K562 (cell line): ENCODE results near the gene PRSS57. TPM values are rescaled to one million over a fixed set of nuclear protein-coding genes. Genes with fewer than 3 reads are reported as not detected.

Experiments used
- ATAC-seq: fragments of 200-7000 bp; cut with Tn5 transposase; 3 replicates; pipeline ENCODE4 v1.9.1; 2020; ENCODE audit warnings: moderate library complexity
- BruUV-seq: library from RNA; stranded (reverse); fragments of 400-500 nt; replicated peaks from 2 replicates; lab custom pipeline; 2021; lab: Mats Ljungman, UMichigan
- CTCF ChIA-PET: fragments of 300-600 bp; formaldehyde crosslinking; extraction: SDS; loops from one replicate; lab custom pipeline; 2021; ENCODE audit warnings: low intra/inter-chr PET ratio; lab: Yijun Ruan, JAX
- POLR2A ChIA-PET: fragments of 300-600, 350-650 bp; sonication (Branson Sonifier 250); formaldehyde crosslinking; extraction: SDS; loops from one replicate; lab custom pipeline; 2021; ENCODE audit warnings: antibody characterized with exemption, inconsistent platforms; lab: Yijun Ruan, JAX
- DNase-seq, 4 experiments: peaks; one replicate each; pipeline versions ENCODE4 v3.0.0 to v3.0.0-alpha.2; 2011 to 2018; ENCODE audit warnings: low spot score in 3 of 4, mixed read lengths in 3 of 4; ENCODE audit errors: extremely low read depth in 1 of 4
- FAIRE-seq: peaks from 2 replicates; lab custom pipeline; 2011; peaks lifted over from hg19 to GRCh38; lab: Jason Lieb, UNC
- H2AFZ ChIP-seq: 2 replicates; pipeline ENCODE4 v1.6.0; 2011; ENCODE audit warnings: low read depth, low read length, control low read depth, inconsistent platforms
- H3K27ac ChIP-seq: fragments of 200-600 bp; 3 replicates; pipeline ENCODE4 v1.8.0; 2011; ENCODE audit warnings: low read depth, mild to moderate bottlenecking, control low read depth, inconsistent platforms, low read length, moderate library complexity, mixed read lengths; ENCODE audit errors: extremely low read depth
- H3K27me3 ChIP-seq, 2 experiments: fragments of 300-600 bp in 1 of 2; 2 replicates in 1 of 2; 3 replicates in 1 of 2; pipeline versions ENCODE4 v1.6.0 to v1.8.0; 2011; ENCODE audit warnings: inconsistent platforms in 2 of 2, low read length in 2 of 2, mild to moderate bottlenecking in 1 of 2, mixed read lengths in 1 of 2, moderate library complexity in 1 of 2; ENCODE audit not compliant: control insufficient read depth in 2 of 2, insufficient read depth in 2 of 2
- H3K36me3 ChIP-seq: fragments of 300-600 bp; 3 replicates; pipeline ENCODE4 v1.8.0; 2011; ENCODE audit warnings: mild to moderate bottlenecking, low read length, inconsistent platforms; ENCODE audit not compliant: control insufficient read depth, insufficient read depth
- H3K4me1 ChIP-seq, 2 experiments: fragments of 200-600 bp in 1 of 2; replicated peaks in 1 of 2; 2 replicates in 1 of 2; 3 replicates in 1 of 2; pipeline versions ENCODE4 v1.5.1 to v1.8.0; 2011; ENCODE audit warnings: inconsistent platforms in 2 of 2, low read length in 2 of 2, mild to moderate bottlenecking in 1 of 2, mixed read lengths in 1 of 2, moderate library complexity in 1 of 2; ENCODE audit not compliant: control insufficient read depth in 2 of 2, insufficient read depth in 2 of 2
- H3K4me2 ChIP-seq: 2 replicates; pipeline ENCODE4 v1.6.1; 2011; ENCODE audit warnings: low read length, control low read depth, inconsistent platforms, mixed read lengths; ENCODE audit not compliant: insufficient read depth
- H3K4me3 ChIP-seq: fragments of 200-600 bp; sonication (generic), shearing (Covaris generic); 2 replicates; pipeline ENCODE4 v1.5.1; 2016; ENCODE audit warnings: control low read depth, inconsistent platforms
- H3K79me2 ChIP-seq: fragments of 200-600 bp; 3 replicates; pipeline ENCODE4 v1.8.0; 2011; ENCODE audit warnings: low read length, inconsistent platforms; ENCODE audit not compliant: control insufficient read depth, insufficient read depth
- H3K9ac ChIP-seq, 2 experiments: 2 replicates each; pipeline versions ENCODE4 v1.6.0 to v1.6.1; 2011; ENCODE audit warnings: low read depth in 2 of 2, low read length in 2 of 2, control low read depth in 1 of 2, inconsistent platforms in 1 of 2, mild to moderate bottlenecking in 1 of 2, mixed read lengths in 1 of 2; ENCODE audit not compliant: insufficient read depth in 1 of 2
- H3K9me1 ChIP-seq: one replicate; pipeline ENCODE4 v1.6.0; 2011; ENCODE audit warnings: inconsistent platforms, mild to moderate bottlenecking, low read length, moderate library complexity; ENCODE audit not compliant: control insufficient read depth, insufficient read depth
- H3K9me3 ChIP-seq: replicated peaks from 2 replicates; pipeline ENCODE4 v1.5.1; 2011; ENCODE audit warnings: low read depth, low read length, inconsistent platforms; ENCODE audit not compliant: control insufficient read depth, insufficient read depth
- H4K20me1 ChIP-seq: replicated peaks from 2 replicates; pipeline ENCODE4 v1.6.1; 2011; ENCODE audit warnings: low read length, inconsistent platforms, mixed read lengths; ENCODE audit not compliant: control insufficient read depth, insufficient read depth
- ELF1 ChIP-seq: fragments of 200-800 bp; sonication (Bioruptor generic); IDR thresholded peaks from 2 replicates; pipeline ENCODE4 v1.6.1; 2016; ENCODE audit warnings: missing genetic modification characterization, missing compliant biosample characterization
- PML ChIP-seq: IDR thresholded peaks from 2 replicates; pipeline ENCODE4 v1.6.1; 2012; ENCODE audit warnings: low read length, inconsistent platforms
- WGBS: fragments of 100-300 bp; shearing (Covaris generic); methylation state at CpG from one replicate; pipeline ENCODE4 v1.1.6; 2016; ENCODE audit warnings: low coverage, mixed read lengths; ENCODE audit not compliant: insufficient coverage; ENCODE audit errors: missing lambda C conversion rate; 5-methylcytosine and 5-hydroxymethylcytosine counted together
- in situ Hi-C: fragments of 300-500 bp; cut with MboI; formaldehyde crosslinking; loops from 4 replicates; pipeline ENCODE4 v1.15.0; 2018; ENCODE audit warnings: inconsistent platforms, mixed read lengths
- intact Hi-C: fragments of 100-400 bp; cut with micrococcal nuclease; formaldehyde crosslinking; loops from 2 replicates; pipeline ENCODE4 v1.14.2; 2022
- polyA plus RNA-seq, 8 experiments: library from polyadenylated mRNA; depleted of rRNA in 4 of 8; stranded (reverse) in 5 of 8; unstranded in 3 of 8; fragments of >200 nt; fragmentation: Nextera tagmentation in 2 of 8; fragmentation: Illumina TruSeq in 1 of 8; extraction: Ambion mirVana in 2 of 8; extraction: Trizol in 1 of 8; gene quantifications; 2 replicates each; pipeline versions ENCODE4 v1.2.1 to v1.2.3, GENCODE V29; 2011 to 2014; ENCODE audit warnings: inconsistent platforms in 1 of 8, missing spikeins in 1 of 8
- total RNA-seq, 7 experiments: library from RNA; depleted of rRNA in 6 of 7; stranded (reverse); fragments of >200 nt in 6 of 7; fragmentation: Illumina TruSeq in 2 of 7; extraction: Trizol in 2 of 7; gene quantifications; 2 replicates each; pipeline versions ENCODE4 v1.2.1 to v1.2.3, GENCODE V29; 2011 to 2021; ENCODE audit warnings: low replicate concordance in 1 of 7
- TF ChIP-seq, protein P1 (sequence below): sonication (generic); formaldehyde crosslinking; IDR thresholded peaks from 2 replicates; pipeline ENCODE4 v1.8.1; 2023; ENCODE audit warnings: mild to moderate bottlenecking, missing genetic modification reagents

PRSS57 gene
- total and polyA plus RNA-seq, 9 of the 15 experiments (the other 6 are each of a cell fraction or from before 2014, with no cell fraction given), result 0.06 to 2.5 (median 1.3) TPM; not detected in 3

- Histone ChIP-seq H3K9me3 (no peaks in the 10 kb centered on the region), H3K79me2 (no peaks in the 10 kb centered on the region), H3K4me1 (peaks cover 0 to 66% of the 10 kb centered on the region in 2 experiments; a peak in 2 of 5 replicates), H3K4me2 (no peak overlapping the region), H3K9ac (peak overlapping the region in 1 of 2 experiments; percentile 68; a peak in 2 of 4 replicates), H2AFZ (no peak overlapping the region), H3K9me1 (no peaks in the 10 kb centered on the region), H4K20me1 (no peaks in the 10 kb centered on the region), H3K4me3 (no peak overlapping the region), H3K27me3 (no peaks in the 10 kb centered on the region), H3K36me3 (no peaks in the 10 kb centered on the region), H3K27ac (no peak overlapping the region)
- intact Hi-C loops, result loop anchor here (10.0 kb wide), 1 partner anchor 151 kb away; the partner anchor contains the start of gene HCN2
- TF ChIP-seq, protein P1, sequence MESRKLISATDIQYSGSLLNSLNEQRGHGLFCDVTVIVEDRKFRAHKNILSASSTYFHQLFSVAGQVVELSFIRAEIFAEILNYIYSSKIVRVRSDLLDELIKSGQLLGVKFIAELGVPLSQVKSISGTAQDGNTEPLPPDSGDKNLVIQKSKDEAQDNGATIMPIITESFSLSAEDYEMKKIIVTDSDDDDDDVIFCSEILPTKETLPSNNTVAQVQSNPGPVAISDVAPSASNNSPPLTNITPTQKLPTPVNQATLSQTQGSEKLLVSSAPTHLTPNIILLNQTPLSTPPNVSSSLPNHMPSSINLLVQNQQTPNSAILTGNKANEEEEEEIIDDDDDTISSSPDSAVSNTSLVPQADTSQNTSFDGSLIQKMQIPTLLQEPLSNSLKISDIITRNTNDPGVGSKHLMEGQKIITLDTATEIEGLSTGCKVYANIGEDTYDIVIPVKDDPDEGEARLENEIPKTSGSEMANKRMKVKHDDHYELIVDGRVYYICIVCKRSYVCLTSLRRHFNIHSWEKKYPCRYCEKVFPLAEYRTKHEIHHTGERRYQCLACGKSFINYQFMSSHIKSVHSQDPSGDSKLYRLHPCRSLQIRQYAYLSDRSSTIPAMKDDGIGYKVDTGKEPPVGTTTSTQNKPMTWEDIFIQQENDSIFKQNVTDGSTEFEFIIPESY (CRISPR knock-in tag), result 0 out of 2 replicates have a peak, but pooled peaks have one; percentile 38
- TF ChIP-seq PML (no peak), ELF1 (no peak)
- BruUV-seq, result no TSS peak
- 59% methylated on average over 15 of the region's 32 CpGs for WGBS
- no peak for DNase-seq
- CTCF ChIA-PET, result no interaction called here
- FAIRE-seq, result no peak
- in situ Hi-C loops, result no loop called here
- ATAC-seq, result no peak
- POLR2A ChIA-PET, result no interaction called here
Measured at GRCh38 chr19:736125-736524, 40.9 kb upstream of the PRSS57 start.
